Spleen (tissue), 7 donors: ENCODE data around the gene ITLN2.
"Not testable (repeated sequence)": the region's sequence is repeated elsewhere in the genome, so short reads cannot be mapped to it uniquely, and the experiment has no call there.

Source experiments
- CTCF ChIP-seq, 11 experiments: fragments of 200-600 bp in 7 of 11; fragments of 450-650 bp in 4 of 11; sonication (generic) in 4 of 11; IDR thresholded peaks in 8 of 11; conservative IDR thresholded peaks in 3 of 11; 1 replicate in 7 of 11; 2 replicates in 4 of 11; pipeline versions ENCODE4 v1.4.0 to v1.8.0; 2016 to 2021; ENCODE audit warnings: antibody characterized with exemption in 11 of 11, inconsistent platforms in 4 of 11, mild to moderate bottlenecking in 1 of 11
- POLR2A ChIP-seq, 3 donors: fragments of 450-650 bp; IDR thresholded peaks; one replicate each; pipeline ENCODE4 v1.5.1; 2017; ENCODE audit warnings: antibody characterized with exemption in 3 of 3, mild to moderate bottlenecking in 1 of 3
- POLR2AphosphoS5 ChIP-seq, 3 donors: sonication (generic); formaldehyde crosslinking; IDR thresholded peaks; one replicate each; pipeline ENCODE4 v1.5.1; 2017; ENCODE audit warnings: antibody characterized with exemption in 3 of 3
- donor health status: DM: no; HTN: no; CAD: no; lungs with moderate emphysema.
- donor health status: DM: no; HTN: no; CAD: no.
- donor health status: DM: no; HTN: no; CAD: no.

DNA sequence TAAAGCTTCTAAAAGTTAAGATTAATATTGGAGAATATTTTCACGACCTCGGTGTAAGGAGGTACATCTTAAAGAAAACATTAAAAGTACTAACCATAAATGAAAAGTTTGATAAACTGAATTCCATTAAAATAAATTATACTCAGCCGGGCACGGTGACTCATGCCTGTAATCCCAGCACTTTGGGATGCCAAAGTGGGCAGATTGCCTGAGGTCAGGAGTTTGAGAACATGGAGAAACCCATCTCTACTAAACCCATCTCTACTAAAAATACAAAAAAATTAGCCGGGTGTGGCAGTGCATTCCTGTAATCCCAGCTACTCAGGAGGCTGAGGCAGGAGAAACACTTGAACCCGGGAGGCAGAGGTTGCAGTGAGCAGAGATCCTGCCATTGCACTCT is 8.7 kb downstream of the ITLN2 start:
- TF ChIP-seq POLR2A (IDR thresholded peaks at IDR 0.05); POLR2AphosphoS5 (IDR thresholded peaks at IDR 0.05); CTCF (IDR thresholded peaks at IDR 0.05 in 8 of 11, conservative IDR thresholded peaks at IDR 0.05 in 3 of 11): not testable (repeated sequence)
